ENCODE measurements around the gene MIPOL1.
A peak's percentile ranks its signal among the peaks of the same experiment; 100 is the strongest.
"Not testable (repeated sequence)": the region's sequence is repeated elsewhere in the genome, so short reads cannot be mapped to it uniquely, and the experiment has no call there.

Gene MIPOL1

DNA sequence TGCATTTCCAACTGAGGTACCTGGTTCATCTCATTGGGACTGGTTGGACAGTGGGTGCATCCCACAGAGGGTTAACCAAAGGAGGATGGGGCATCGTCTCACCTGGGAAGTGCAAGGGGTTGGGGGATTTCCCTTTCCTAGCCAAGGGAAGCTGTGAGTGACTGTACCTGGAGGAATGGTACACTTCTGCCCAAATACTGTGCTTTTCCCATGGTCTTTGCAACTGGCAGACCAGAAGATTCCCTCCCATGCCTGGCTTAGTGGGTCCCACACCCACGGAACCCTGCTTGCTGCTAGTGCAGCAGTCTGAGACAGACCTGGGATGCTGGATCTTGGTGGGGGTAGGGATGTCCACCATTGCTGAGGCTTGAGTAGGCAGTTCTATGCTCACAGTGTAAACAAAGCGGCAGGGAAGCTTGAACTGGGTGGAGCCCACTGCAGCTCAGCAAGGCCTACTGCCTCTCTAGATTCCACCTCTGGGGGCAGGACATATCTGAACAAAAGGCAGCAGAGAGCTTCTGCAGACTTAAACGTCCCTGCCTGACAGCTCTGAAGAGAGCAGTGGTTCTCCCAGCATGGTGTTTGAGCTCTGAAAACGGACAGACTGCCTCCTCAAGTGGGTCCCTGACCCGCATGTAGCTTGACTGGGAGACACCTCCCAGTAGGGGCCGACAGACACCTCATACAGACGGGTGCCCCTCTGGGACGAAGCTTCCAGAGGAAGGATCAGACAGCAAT lies 9.7 kb upstream of the MIPOL1 start:
- not testable (repeated sequence) for DNase-seq

DNA sequence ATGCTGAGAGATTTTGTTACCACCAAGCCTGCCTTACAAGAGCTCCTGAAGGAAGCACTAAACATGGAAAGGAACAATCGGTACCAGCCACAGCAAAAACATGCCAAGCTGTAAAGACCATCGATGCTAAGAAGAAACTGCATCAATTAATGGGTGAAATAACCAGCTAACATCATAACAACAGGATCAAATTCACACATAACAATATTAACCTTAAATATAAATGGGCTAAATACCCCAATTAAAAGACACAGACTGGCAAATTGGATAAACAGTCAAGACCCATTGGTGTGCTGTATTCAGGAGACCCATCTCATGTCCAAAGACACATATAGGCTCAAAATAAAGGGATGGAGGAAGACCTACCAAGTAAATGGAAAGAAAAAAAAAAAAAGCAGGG lies 8.0 kb upstream of the MIPOL1 start:
- not testable (repeated sequence) for DNase-seq

DNA sequence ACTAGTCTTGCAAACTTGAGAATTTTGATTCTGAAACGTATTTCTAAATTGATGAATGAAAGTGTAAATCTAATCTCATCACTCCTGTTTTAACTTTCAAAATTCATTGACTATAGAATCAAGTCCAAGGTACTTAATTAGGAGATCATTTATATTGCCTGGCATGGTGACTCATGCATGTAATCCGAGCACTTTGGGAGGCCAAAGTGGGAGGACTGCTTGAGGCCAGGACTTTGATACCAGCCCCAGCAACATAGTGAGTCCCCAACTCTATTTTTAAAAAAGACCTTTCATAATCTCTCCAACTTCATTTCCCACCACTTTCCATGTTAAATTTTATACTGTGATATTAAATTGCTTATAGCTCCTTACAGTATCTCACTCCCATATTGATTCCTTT lies 3.0 kb upstream of the MIPOL1 start:
- DNase-seq: no peak

DNA sequence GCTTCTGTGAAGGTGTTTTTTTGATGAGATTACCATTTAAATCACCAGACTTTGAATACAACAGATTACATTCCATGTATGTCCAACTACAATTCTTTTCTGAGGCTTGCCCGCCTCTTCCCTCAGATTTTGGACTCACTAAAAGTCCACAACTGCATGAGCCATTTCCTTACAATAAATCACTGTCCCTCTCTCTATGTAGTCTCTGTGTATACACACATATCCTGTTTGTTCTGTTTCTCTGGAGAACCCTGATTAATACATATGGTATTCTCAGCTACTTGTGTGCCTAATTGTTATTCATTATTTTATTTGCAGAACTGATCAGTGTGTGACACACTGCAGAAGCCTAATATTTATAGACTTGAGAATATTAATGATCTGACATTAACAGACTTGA lies 2.4 kb upstream of the MIPOL1 start:
- no peak for DNase-seq

DNA sequence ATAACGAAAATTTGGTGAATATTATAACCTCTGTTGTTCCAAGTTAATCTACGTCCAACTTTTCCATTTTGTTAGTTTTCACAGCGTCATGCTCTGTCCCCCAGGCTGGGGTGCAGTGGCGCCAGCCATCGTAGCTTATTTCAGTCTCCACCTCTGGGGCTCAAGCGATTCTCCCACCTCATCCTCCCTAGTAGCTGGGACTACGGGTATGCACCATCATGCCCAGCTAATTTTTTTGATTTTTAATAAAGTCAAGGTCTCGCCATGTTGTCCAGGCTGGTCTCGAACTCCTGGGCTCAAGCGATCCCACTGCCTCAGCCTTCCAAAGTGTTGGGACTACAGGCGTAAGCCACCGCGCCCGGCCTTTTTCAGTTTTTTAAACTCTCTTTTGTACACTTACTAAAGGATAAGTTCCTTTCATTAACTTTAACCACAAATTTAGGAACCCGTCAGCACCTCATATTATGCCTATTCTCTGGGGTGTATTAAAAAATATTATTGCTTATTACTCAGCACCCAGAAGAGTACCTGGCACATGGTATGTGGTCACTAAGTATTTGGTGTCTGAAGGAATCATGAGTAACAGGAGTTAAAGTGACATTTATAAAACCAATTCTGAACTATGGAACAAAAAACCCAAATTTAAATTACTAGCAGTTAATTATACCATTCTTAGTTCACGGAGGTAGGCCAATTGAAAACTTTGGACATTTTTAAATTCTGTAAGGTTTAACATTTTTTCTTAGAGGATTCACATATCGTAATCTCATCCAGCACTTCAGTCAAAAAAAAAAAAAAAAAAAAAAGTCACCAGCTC lies 925 bp upstream of the MIPOL1 start:
- DNase-seq: no peak

DNA sequence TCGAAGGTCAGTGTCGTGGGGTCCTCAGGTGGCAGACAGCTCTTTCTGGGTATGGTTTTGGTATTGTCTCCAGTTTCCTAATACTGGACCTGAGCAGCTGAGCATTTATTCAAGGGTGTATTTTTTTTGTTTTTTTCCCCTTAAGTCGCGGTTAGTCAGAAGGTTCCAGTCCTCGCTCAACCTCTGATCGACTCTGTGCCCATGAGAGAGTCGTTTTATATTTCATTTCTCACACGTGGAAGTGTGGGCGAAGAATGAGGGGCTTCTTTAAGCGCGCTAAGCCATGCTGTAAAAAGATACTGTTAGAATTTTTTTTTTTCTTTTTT lies 499 bp downstream of the MIPOL1 start:
- no peak for DNase-seq

DNA sequence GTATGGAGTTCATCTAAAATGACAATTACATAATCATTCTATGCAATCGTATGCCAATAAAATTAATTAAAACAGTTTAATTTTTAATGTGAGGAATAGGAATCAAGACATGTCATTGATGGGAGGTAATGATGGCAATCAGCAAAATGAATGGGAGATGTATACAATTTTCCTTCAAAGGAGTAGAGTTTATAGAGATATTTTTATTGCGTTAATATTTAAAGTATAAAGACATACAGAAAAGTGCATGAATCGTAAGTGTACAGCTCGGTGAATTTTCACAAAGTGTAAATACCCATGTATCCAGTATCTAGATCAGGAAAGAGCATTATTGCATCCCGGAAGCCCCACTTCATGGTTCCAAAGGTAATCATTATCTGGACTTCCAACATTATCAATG lies 1.2 kb downstream of the MIPOL1 start:
- DNase-seq: no peak

DNA sequence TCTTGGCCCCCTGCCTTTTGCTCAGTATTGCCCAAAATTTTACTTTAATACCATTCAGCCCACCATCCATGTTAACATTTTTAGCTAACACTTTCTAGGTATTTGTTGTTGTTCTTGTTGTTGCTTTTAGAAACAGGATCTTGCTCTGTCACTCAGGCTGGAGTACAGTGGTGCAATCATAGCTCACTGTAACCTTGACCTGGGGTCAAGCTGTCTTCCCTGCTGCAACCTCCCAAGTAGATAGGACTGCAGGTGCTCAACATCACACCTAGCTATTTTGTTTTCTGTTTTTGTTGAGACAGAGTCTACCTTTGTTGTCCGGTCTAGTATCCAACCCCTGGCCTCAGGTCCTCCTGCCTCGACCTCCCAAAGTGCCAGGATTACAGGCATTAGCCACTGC lies 4.0 kb downstream of the MIPOL1 start:
- no peak for DNase-seq

DNA sequence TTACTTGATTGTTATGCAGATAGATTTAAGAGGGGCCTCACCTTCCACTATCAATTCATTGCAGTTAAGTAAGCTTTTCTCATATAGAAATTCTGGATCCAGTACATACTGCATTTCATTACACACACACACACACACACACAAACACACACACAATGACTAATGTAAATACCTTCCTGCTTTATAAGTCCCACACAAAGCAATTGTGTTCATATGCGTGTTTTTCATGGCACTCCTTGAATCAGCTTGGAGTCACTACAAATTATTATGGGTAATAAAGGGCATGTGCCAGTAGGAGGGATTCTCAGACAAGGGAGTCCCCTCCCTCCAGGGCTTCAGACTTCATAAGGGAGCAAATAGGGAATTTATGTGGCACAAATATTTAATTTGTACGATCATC lies 4.5 kb downstream of the MIPOL1 start:
- DNase-seq: no peak

DNA sequence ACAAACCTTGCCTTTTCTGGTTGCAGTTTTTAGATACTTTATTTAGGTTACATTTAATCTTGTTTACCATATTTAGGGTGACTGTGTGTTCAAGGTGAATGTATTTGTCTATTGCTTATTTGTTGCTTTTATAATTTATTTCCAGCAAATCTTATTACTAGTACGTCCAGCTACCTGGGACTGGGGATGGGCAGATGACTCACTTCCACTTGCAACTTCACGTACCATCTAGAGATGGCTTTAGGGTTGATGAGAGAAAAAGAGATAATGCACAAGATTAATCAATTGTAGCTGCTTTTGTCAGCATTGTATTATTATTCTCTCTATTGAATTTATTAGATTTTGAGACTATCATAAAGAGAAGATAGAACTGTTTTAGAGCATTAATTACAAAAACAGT lies 5.1 kb downstream of the MIPOL1 start:
- no peak for DNase-seq

DNA sequence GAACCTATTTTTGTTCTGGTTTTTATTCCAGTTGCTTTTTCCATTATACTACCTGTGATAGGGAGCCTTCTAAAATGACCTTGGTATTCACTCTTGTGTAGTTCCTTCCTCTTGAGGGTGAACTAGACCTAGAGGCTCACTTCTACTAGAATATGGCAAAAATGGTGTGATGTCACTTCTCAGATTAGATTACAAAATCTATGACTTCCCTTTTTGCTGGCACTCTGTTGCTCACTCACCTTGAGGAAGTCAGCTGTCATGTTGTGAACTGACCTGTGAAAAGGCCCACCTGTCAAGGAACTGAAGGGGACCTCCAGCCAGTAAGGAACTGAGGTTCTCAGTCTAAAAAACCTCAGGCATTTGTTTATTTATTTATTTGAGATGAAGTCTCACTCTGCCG lies 5.7 kb downstream of the MIPOL1 start:
- DNase-seq: no peak

DNA sequence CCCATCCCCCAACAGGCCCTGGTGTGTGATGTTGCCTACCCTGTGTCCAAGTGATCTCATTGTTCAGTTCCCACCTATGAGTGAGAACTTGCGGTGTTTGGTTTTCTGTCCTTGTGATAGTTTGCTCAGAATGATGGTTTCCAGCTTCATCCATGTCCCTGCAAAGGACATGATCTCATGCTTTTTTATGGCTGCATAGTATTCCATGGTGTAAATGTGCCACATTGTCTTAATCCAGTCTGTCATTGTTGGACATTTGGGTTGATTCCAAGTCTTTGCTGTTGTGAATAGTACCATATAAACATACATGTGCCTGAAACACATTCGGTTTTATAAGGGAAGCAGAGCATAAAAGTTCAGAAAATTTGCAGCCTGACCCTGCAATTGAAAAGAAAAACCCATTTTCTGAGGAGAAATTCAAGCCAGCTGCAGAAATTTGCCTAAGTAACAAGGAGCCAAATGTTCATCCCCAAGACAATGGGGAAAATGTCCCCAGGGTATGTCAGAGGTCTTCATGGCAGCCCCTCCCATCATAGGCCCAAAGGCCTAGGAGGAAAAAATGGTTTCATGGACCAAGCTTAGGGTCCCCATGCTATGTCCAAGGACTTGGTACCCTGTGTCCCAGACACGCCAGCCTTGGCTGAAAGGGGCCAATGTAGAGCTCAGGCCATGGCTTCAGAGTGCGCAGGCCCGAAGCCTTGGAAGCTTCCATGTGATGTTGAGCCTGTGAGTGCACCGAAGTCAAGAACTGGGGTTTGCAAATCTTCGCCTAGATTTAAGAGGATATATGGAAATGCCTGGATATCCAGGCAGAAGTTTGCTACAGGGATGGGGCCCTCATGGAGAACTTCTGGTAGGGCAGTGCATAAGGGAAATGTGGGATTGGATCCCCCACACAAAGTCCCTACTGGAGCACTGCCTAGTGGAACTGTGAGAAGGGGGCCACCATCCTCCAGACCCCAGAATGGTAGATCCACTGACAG lies 8.2 kb downstream of the MIPOL1 start:
- DNase-seq: peak; percentile 1

DNA sequence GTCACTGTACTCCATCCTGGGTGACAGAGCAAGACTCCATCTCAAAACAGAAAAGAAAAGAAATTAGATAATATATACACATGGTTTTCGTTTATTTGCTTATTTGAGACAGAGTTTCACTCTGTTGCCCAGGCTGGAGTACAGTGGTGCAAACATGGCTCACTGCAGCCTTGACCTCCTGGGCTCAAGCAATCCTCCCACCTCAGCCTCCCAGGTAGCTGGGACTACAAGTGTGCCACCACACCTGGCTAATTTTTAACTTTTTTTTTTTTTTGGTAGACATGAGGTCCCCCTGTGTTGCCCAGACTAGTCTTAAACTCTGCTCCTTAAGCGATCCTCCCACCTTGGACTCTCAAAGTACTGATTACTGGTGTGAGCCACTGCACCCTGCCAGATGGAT lies 11.9 kb downstream of the MIPOL1 start:
- DNase-seq: not testable (repeated sequence)

DNA sequence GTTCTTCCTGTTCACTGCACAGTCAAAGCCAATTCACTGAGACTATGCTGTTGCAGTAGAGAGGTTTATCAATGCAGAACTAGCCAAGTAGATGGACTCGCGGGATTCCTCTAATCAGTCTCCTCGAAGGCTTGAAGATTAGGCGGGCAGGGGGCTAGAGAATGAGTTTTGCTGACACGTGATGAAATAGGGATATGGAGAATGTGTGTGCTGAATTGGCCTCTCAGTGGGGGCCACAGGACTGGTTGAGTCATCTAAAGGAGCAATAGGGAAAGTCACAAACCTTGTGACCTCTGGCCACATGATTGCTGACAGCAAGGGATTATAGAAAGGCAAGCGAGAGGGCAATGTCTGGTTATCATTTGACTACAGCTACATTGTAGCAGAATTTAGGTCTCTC lies 12.7 kb downstream of the MIPOL1 start:
- no peak for DNase-seq

DNA sequence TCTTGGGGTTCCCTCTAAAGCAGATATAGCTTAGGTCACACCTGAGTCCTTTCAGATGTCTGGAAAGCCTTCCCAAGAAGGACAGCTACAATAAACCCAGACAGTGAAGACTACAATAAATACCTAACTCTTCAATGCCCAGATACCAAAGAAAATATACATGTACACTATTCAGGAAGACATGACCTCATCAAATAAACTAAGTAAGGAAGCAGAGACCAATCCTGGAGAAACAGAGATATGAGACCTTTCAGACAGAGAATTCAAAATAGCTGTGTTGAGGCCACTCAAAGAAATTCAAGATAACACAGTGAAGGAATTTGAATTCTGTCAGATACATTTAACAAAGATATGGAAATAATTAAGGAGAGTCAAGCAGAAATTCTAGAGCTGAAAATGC lies 15.3 kb downstream of the MIPOL1 start:
- no peak for DNase-seq

DNA sequence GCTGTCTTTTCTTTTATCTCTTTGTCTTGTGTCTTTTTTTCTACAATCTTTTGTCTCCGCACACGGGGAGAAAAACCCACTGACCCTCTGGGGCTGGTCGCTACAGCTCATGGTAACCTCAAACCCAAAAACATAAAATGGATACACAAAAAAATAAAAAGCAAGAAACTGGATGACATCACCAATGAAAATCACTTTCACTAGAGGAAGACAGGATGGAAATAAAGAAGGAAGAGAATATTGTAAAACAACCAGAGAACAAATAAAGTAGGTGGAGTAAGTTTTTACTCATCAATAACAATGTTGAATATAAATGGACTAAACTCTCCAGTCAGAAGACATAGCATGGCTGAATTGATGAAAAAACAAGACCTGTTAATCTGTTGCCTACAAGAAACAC lies 17.6 kb downstream of the MIPOL1 start:
- DNase-seq: no peak

DNA sequence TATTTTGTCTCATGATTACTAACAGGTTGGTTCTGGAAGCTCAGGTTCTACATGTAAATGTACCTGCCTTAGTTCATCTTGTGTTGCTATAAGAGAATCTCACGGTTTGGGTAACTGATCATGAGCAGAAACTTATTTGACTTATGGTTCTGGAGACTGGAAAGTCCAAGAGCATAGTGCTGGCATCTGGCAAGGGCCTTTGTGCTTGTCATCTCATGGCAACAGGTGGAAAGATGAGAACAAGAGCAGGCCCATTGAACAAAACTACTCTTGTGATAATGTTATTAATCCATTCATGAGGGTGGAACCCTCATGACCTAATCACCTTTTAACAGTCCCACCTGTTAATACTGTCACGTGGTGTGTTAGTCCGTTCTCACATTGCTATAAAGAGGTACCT lies 23.3 kb downstream of the MIPOL1 start:
- no peak for DNase-seq

DNA sequence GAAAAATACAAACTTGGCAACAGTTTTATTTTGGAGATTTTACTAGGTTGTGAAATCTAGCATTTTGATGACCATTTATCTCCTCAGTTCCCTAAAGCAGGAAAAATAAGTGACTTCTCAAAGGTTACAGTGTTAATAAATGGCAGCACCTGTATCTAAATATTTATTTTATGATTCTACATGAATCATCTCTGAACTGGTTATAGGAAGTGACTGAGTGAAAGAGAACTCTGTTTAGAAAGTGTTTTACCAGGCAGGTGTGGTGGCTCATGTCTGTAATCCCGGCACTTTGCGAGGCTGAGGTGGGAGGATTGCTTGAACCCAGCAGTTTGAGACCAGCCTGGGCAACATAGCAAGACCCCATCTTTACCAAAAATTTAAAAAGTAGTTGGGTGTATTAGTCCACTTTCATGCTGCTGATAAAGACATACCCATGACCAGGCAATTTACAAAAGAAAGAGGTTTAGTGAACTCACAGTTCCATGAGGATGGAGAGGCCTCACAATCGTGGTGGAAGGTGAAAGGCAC lies 26.3 kb downstream of the MIPOL1 start:
- no peak for DNase-seq

DNA sequence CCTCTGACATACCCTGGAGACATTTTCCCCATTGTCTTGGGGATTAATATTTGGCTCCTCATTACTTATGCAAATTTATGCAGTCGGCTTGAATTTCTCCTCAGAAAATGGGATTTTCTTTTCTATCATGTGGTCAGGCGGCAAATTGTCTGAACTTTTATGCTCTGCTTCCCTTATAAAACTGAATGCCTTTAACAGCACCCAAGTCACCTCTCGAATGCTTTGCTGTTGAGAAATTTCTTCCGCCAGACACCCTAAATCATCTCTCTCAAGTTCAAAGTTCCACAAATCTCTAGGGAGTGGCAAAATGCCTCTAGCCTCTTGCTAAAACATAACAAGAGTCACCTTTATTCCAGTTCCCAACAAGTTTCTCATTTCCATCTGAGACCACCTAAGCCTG lies 27.9 kb downstream of the MIPOL1 start:
- DNase-seq: not testable (repeated sequence)

DNA sequence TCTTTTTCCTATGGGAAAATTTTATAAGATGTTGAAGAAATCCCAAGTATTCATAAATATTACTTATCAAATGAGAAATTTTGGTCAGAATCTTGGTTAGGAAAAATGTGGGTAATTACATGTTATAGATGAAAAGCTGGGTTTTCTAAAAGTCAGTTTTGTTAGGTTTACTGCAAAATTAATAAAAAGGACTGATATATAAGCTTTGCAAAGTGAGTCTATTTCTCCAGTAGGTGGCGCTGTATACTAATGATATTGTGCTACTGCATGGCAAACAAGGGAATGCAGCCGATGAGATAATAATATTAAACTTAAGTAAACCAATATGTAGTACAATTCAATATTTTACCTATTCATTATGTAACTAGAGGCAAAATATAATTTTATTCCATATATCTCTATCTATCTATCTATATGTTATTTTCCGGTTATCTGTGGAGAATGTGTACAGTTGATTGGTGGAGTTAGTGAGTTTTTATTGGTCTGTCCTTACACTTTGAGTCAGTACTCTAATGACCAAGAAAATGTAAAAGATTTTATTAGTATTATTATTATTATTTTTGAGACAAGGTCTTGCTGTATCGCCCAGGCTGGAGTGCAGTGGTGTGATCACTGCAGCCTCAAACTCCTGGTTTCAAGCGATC lies 32.9 kb downstream of the MIPOL1 start:
- DNase-seq: peak; percentile 80

DNA sequence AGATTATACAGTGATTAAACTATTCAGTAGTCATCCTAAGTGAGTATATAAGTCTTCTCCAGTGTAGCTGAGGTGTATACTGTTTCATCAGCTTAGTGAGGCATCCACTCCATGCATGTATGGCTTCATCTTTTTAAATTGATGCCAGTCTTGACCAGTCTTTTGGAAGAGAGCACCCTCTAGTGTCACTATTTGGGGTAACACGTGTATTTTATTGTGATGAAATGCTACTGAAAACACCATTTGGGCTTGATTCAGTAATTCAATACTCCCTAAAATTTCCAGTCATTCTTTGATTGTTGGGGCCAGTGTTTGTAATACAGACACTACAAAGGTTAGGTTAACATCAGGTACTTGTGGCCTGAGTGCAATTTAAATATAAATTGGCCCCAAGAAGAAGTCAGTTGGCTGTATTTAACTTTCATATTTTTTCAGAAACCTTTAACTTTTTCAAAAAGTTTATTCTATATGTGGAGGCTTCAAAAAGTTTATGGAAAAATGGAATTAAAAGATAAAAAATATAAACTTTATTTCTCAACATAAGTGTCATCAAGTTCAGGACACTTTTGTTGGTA lies 35.3 kb downstream of the MIPOL1 start:
- peak; percentile 34 for DNase-seq

DNA sequence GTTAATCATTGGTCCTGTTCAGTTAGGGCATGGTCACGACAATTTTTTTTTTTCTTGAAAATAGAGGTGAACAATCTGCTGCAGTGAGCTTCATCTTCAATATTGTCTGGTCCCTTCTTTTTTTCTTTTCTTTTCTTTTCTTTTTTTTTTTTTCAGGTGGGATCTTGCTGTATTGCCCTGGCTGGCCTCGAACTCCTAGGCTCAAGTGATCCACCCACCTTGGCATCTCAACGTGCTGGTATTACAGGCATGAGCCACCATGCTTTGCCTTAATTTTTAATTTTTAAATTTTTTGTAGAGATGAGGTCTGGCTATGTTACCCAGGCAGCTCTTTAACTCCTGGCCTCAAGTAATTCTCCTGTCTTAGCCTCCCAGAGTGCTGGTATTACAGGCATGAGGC lies 36.5 kb downstream of the MIPOL1 start:
- DNase-seq: no peak

Measured in NCI-H1436 (cell line).